SK-N-SH (cell line): ENCODE data around the gene BIRC7. TPM values are rescaled to one million over a fixed set of nuclear protein-coding genes. Genes with fewer than 3 reads are reported as not detected.

Source experiments
- CTCF ChIA-PET: fragments of 300-600, 350-600 bp; formaldehyde crosslinking; extraction: SDS; loops from one replicate; lab custom pipeline; 2021; lab: Yijun Ruan, JAX
- POLR2A ChIA-PET: fragments of 350-600 bp; sonication (Branson Sonifier 250); formaldehyde crosslinking; extraction: SDS; loops from one replicate; lab custom pipeline; 2020; ENCODE audit warnings: antibody characterized with exemption, inconsistent platforms; lab: Yijun Ruan, JAX
- DNase-seq: peaks from one replicate; pipeline ENCODE4 v3.0.0; 2012
- H2AFZ ChIP-seq: fragments of 200-600 bp; sonication (generic); 2 replicates; pipeline ENCODE4 v1.8.1; 2016; ENCODE audit warnings: antibody characterized with exemption, mild to moderate bottlenecking, low read depth
- H3F3A ChIP-seq: fragments of 200-600 bp; sonication (generic); replicated peaks from 2 replicates; pipeline ENCODE3; 2016; ENCODE audit warnings: antibody characterized with exemption, mild to moderate bottlenecking; ENCODE audit not compliant: insufficient read depth
- H3K27ac ChIP-seq, 2 experiments: fragments of 200-500 bp in 1 of 2; fragments of 200-600 bp in 1 of 2; sonication (Bioruptor generic) in 1 of 2; sonication (generic), shearing (Covaris generic) in 1 of 2; 2 replicates each; pipeline versions ENCODE4 v1.5.1 to v1.6.1; 2014 to 2016; ENCODE audit warnings: low read depth in 2 of 2, inconsistent platforms in 1 of 2, low read length in 1 of 2, mild to moderate bottlenecking in 1 of 2, mixed read lengths in 1 of 2
- H3K27me3 ChIP-seq: fragments of 200-600 bp; sonication (generic), shearing (Covaris generic); 2 replicates; pipeline ENCODE4 v1.6.1; 2016; ENCODE audit warnings: mixed run types; ENCODE audit not compliant: insufficient read depth
- H3K36me3 ChIP-seq, 2 experiments: fragments of 200-500 bp in 1 of 2; fragments of 200-600 bp in 1 of 2; sonication (Bioruptor generic) in 1 of 2; sonication (generic) in 1 of 2; replicated peaks in 1 of 2; 2 replicates each; pipeline versions ENCODE3 to v1.5.1; 2014 to 2016; ENCODE audit warnings: low read length in 1 of 2, mild to moderate bottlenecking in 1 of 2; ENCODE audit not compliant: insufficient read depth in 2 of 2, control insufficient read depth in 1 of 2
- H3K4me1 ChIP-seq, 2 experiments: fragments of 200-500 bp in 1 of 2; fragments of 200-600 bp in 1 of 2; sonication (Bioruptor generic) in 1 of 2; sonication (generic), shearing (Covaris generic) in 1 of 2; 2 replicates each; pipeline versions ENCODE4 v1.5.1 to v1.6.1; 2014 to 2016; ENCODE audit warnings: low read depth in 1 of 2, low read length in 1 of 2, mixed run types in 1 of 2; ENCODE audit not compliant: insufficient read depth in 2 of 2, control insufficient read depth in 1 of 2
- H3K4me2 ChIP-seq: fragments of 200-600 bp; sonication (generic), shearing (Covaris generic); 2 replicates; pipeline ENCODE4 v1.6.1; 2017; ENCODE audit warnings: mixed run types
- H3K4me3 ChIP-seq, 2 experiments: fragments of 200-500 bp in 1 of 2; fragments of 200-600 bp in 1 of 2; sonication (Bioruptor generic) in 1 of 2; sonication (generic), shearing (Covaris generic) in 1 of 2; 2 replicates each; pipeline versions ENCODE4 v1.5.1 to v1.8.1; 2014 to 2016; ENCODE audit warnings: low read depth in 2 of 2, inconsistent platforms in 1 of 2, low read length in 1 of 2, mild to moderate bottlenecking in 1 of 2, mixed read lengths in 1 of 2, moderate library complexity in 1 of 2
- H3K79me2 ChIP-seq: fragments of 200-600 bp; sonication (generic); 2 replicates; pipeline ENCODE4 v1.8.1; 2017; ENCODE audit warnings: mild to moderate bottlenecking; ENCODE audit not compliant: insufficient read depth
- H3K9ac ChIP-seq: fragments of 200-600 bp; sonication (generic); 2 replicates; pipeline ENCODE4 v1.6.1; 2017; ENCODE audit warnings: mixed run types
- H3K9me2 ChIP-seq: fragments of 200-600 bp; sonication (generic); 2 replicates; pipeline ENCODE4 v1.6.1; 2017; ENCODE audit warnings: mixed run types
- H3K9me3 ChIP-seq: fragments of 200-600 bp; sonication (generic); 2 replicates; pipeline ENCODE4 v1.6.1; 2017; ENCODE audit warnings: mixed run types, mild to moderate bottlenecking, moderate library complexity
- H4K20me1 ChIP-seq: fragments of 200-600 bp; sonication (generic); 2 replicates; pipeline ENCODE4 v1.6.1; 2017; ENCODE audit warnings: mild to moderate bottlenecking, mixed run types; ENCODE audit not compliant: insufficient read depth
- CTCF ChIP-seq: fragments of 200-600 bp; sonication (generic); IDR thresholded peaks from 2 replicates; pipeline ENCODE4 v1.6.1; 2017; ENCODE audit warnings: antibody characterized with exemption, mild to moderate bottlenecking, moderate library complexity
- EP300 ChIP-seq, 2 experiments: IDR thresholded peaks; 2 replicates each; pipeline versions ENCODE4 v1.4.0 to v1.6.1; 2012; ENCODE audit warnings: borderline replicate concordance in 1 of 2, low read depth in 1 of 2, low read length in 1 of 2
- FOSL2 ChIP-seq: IDR thresholded peaks from 2 replicates; pipeline ENCODE4 v1.4.0; 2012; ENCODE audit warnings: low read depth, mild to moderate bottlenecking, moderate library complexity, borderline replicate concordance
- FOXJ3 ChIP-seq: sonication (generic); formaldehyde crosslinking; IDR thresholded peaks from 2 replicates; pipeline ENCODE4 v1.5.1; 2020; ENCODE audit warnings: mild to moderate bottlenecking, missing genetic modification reagents
- FOXM1 ChIP-seq: IDR thresholded peaks from 2 replicates; pipeline ENCODE4 v1.4.0; 2012; ENCODE audit warnings: low read depth, mild to moderate bottlenecking
- IRF3 ChIP-seq: fragments of 150-350 bp; IDR thresholded peaks from 2 replicates; pipeline ENCODE4 v1.6.1; 2016; ENCODE audit warnings: mild to moderate bottlenecking, low read depth, low read length
- JUND ChIP-seq: IDR thresholded peaks from 2 replicates; pipeline ENCODE4 v1.4.0; 2012
- MAX ChIP-seq: IDR thresholded peaks from 2 replicates; pipeline ENCODE4 v1.4.0; 2012; ENCODE audit warnings: low read depth
- MEF2A ChIP-seq: IDR thresholded peaks from 2 replicates; pipeline ENCODE4 v1.4.0; 2012; ENCODE audit warnings: low read depth, borderline replicate concordance
- NFIC ChIP-seq: IDR thresholded peaks from 2 replicates; pipeline ENCODE4 v1.4.0; 2012; ENCODE audit warnings: borderline replicate concordance
- NRF1 ChIP-seq: IDR thresholded peaks from 2 replicates; pipeline ENCODE4 v1.6.1; 2012; ENCODE audit warnings: low read depth, mild to moderate bottlenecking, low read length
- RAD21 ChIP-seq: IDR thresholded peaks from 2 replicates; pipeline ENCODE4 v1.6.1; 2012; ENCODE audit warnings: mild to moderate bottlenecking, low read length
- RCOR1 ChIP-seq: fragments of 150-350 bp; IDR thresholded peaks from 2 replicates; pipeline ENCODE4 v1.6.1; 2017; ENCODE audit warnings: antibody characterized with exemption, low read length
- RFX5 ChIP-seq: IDR thresholded peaks from 2 replicates; pipeline ENCODE4 v1.6.1; 2012; ENCODE audit warnings: mild to moderate bottlenecking, improper control_type of control experiment, low read length
- RXRA ChIP-seq: IDR thresholded peaks from 2 replicates; pipeline ENCODE4 v1.4.0; 2012; ENCODE audit warnings: low read depth, mild to moderate bottlenecking, borderline replicate concordance
- SIN3A ChIP-seq: IDR thresholded peaks from 2 replicates; pipeline ENCODE4 v1.6.1; 2012; ENCODE audit warnings: low read depth, mild to moderate bottlenecking, low read length, moderate library complexity, borderline replicate concordance
- TCF12 ChIP-seq: IDR thresholded peaks from 2 replicates; pipeline ENCODE4 v1.4.0; 2012
- USF1 ChIP-seq: IDR thresholded peaks from 2 replicates; pipeline ENCODE4 v1.4.0; 2012; ENCODE audit warnings: low read depth, borderline replicate concordance
- USF2 ChIP-seq: fragments of 150-350 bp; IDR thresholded peaks from 2 replicates; pipeline ENCODE4 v1.6.1; 2017; ENCODE audit warnings: antibody characterized with exemption, low read length, low read depth, borderline replicate concordance
- YY1 ChIP-seq: IDR thresholded peaks from 2 replicates; pipeline ENCODE4 v1.4.0; 2012; ENCODE audit warnings: low read depth, mild to moderate bottlenecking
- WGBS: methylation state at CpG from one replicate; pipeline ENCODE4 v1.1.6; 2017; ENCODE audit warnings: low lambda C conversion rate; 5-methylcytosine and 5-hydroxymethylcytosine counted together
- polyA plus RNA-seq, 3 experiments: library from polyadenylated mRNA; depleted of rRNA; stranded (reverse); fragments of >200 nt; gene quantifications; 2 replicates each; pipeline ENCODE4 v1.2.3, GENCODE V29; 2012

BIRC7 gene
- polyA plus RNA-seq, 1 of the 3 experiments (the other 2 are of a cell fraction): not detected

- DNase-seq: no peak
- ChIA-PET POLR2A (no interaction called here), CTCF (interaction anchor here (0.9 to 1.5 kb wide), 4 partner anchors 13 to 135 kb away, joined by 3 to 6 read pairs (median 4); no protein-coding TSS in a partner anchor)
- Histone ChIP-seq H3K4me1 (no peaks in the 10 kb centered on the region), H3K79me2 (0 out of 2 replicates have a peak, but pooled peaks cover 4% of the 10 kb centered on the region), H3K4me3 (no peak overlapping the region), H3K9ac (no peak overlapping the region), H3K27me3 (no peaks in the 10 kb centered on the region), H4K20me1 (peaks cover 14% of the 10 kb centered on the region), H2AFZ (no peak overlapping the region), H3K36me3 (peaks cover 11 to 13% of the 10 kb centered on the region in 2 experiments), H3F3A (peaks cover 4% of the 10 kb centered on the region), H3K9me2 (no peaks in the 10 kb centered on the region), H3K9me3 (no peaks in the 10 kb centered on the region), H3K4me2 (no peak overlapping the region), H3K27ac (no peak overlapping the region)
- TF ChIP-seq FOXJ3 (CRISPR knock-in tag) (no peak), IRF3 (no peak), YY1 (no peak), RCOR1 (no peak), EP300 (IDR thresholded peaks at IDR 0.05; ENCODE audit: borderline replicate concordance in 1 of 2, low read depth in 1 of 2, low read length in 1 of 2) (no peak), RXRA (no peak), USF1 (no peak), RAD21 (no peak), TCF12 (no peak), MAX (no peak), USF2 (no peak), JUND (no peak), NRF1 (no peak), MEF2A (no peak), FOXM1 (no peak), RFX5 (no peak), CTCF (no peak), NFIC (no peak), FOSL2 (no peak), SIN3A (no peak)
- WGBS: 71% methylated on average over 11 of the region's 20 CpGs
Measured at GRCh38 chr20:63190828-63191227, 44.9 kb upstream of the BIRC7 start.
